T-helper 2 cell treated with Interferon-gamma antibody and Interleukin-4, amounts not matched to agents 100 ng/mL and 5 ng/mL, for 36 hours (primary cell): Measurements from ENCODE around the gene PLCH2. TPM values are rescaled to one million over a fixed set of nuclear protein-coding genes. Genes with fewer than 3 reads are reported as not detected.
"Not testable (repeated sequence)": the region's sequence is repeated elsewhere in the genome, so short reads cannot be mapped to it uniquely, and the experiment has no call there.

ENCODE experiments used
- intact Hi-C: fragments of 100-400 bp; cut with micrococcal nuclease; formaldehyde crosslinking; loops from one replicate; pipeline ENCODE4 v1.15.1; 2023
- total RNA-seq: library from RNA; stranded (reverse); gene quantifications from 2 replicates; pipeline ENCODE4 v1.2.3, GENCODE V29; 2022

PLCH2 gene
- total RNA-seq, 1 donor from 2014 or later = 7.3 TPM

GRCh38 chr1:2543543-2544092 lies 67.5 kb downstream of the PLCH2 start:
- intact Hi-C loops = no loop called here

GRCh38 chr1:2544093-2544874 lies 68.2 kb downstream of the PLCH2 start:
- intact Hi-C loops = no loop called here

- intact Hi-C loops = no loop called here
Observed at GRCh38 chr1:2544875-2545640, 69.0 kb downstream of the PLCH2 start.

GRCh38 chr1:2545754-2546514 lies 69.8 kb downstream of the PLCH2 start:
- intact Hi-C loops = loop anchor here (2.0 kb wide), 2 partner anchors 341 to 351 kb away; partner anchors contain the start of gene FAAP20

- intact Hi-C loops = loop anchor here (1.0 to 2.0 kb wide), 3 partner anchors 20 to 352 kb away; partner anchors contain the start of genes FAAP20 and PANK4
Observed at GRCh38 chr1:2546515-2547209, 70.6 kb downstream of the PLCH2 start.

- intact Hi-C loops = loop anchor here (1.0 to 2.0 kb wide), 5 partner anchors 9 to 353 kb away; partner anchors contain the start of genes FAAP20, PANK4, PRXL2B and TNFRSF14
Observed at GRCh38 chr1:2547210-2548067, 71.3 kb downstream of the PLCH2 start.

GRCh38 chr1:2548068-2548589 lies 72.0 kb downstream of the PLCH2 start:
- intact Hi-C loops = loop anchor here (1.0 kb wide), 2 partner anchors 8 to 38 kb away; partner anchors contain the start of genes PRXL2B and TNFRSF14

- intact Hi-C loops = not testable (repeated sequence)
Observed at GRCh38 chr1:2549367-2550029, 73.4 kb downstream of the PLCH2 start.

GRCh38 chr1:2550309-2550861 lies 74.3 kb downstream of the PLCH2 start:
- intact Hi-C loops = not testable (repeated sequence)

GRCh38 chr1:2551544-2551943 lies 75.5 kb downstream of the PLCH2 start:
- intact Hi-C loops = not testable (repeated sequence)

GRCh38 chr1:2552189-2552588 lies 76.1 kb downstream of the PLCH2 start:
- intact Hi-C loops = no loop called here

- intact Hi-C loops = not testable (repeated sequence)
Observed at GRCh38 chr1:2553076-2553475, 77.0 kb downstream of the PLCH2 start.

- intact Hi-C loops = no loop called here
Observed at GRCh38 chr1:2553871-2554620, 78.0 kb downstream of the PLCH2 start.

- intact Hi-C loops = loop anchor here (1.0 kb wide), 1 partner anchor 31 kb away; the partner anchor contains the start of gene PRXL2B
Observed at GRCh38 chr1:2554621-2555387, 78.7 kb downstream of the PLCH2 start.
